ENCODE measurements around the gene ZNF771.
"Not testable (repeated sequence)": the region's sequence is repeated elsewhere in the genome, so short reads cannot be mapped to it uniquely, and the experiment has no call there.

ZNF771 gene

DNA sequence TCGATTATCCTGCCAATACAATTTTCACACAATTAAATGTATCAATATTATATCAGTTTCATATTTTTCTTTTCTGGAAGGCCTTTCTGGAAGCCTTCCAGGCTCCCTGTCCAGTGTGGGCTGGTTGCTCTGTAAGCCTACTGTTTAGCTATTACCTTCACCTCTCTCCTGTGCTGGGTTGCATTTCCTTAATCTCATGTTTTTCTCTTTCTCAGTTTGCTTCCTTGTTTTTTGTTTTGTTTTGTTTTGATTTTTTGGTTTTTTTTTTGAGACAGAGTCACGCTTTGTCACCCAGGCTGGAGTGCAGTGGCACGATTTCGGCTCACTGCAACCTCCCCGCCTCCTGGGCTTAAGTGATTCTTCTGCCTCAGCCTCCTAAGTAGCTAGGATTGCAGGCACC lies 31.4 kb downstream of the ZNF771 start:
- no peak for DNase-seq

DNA sequence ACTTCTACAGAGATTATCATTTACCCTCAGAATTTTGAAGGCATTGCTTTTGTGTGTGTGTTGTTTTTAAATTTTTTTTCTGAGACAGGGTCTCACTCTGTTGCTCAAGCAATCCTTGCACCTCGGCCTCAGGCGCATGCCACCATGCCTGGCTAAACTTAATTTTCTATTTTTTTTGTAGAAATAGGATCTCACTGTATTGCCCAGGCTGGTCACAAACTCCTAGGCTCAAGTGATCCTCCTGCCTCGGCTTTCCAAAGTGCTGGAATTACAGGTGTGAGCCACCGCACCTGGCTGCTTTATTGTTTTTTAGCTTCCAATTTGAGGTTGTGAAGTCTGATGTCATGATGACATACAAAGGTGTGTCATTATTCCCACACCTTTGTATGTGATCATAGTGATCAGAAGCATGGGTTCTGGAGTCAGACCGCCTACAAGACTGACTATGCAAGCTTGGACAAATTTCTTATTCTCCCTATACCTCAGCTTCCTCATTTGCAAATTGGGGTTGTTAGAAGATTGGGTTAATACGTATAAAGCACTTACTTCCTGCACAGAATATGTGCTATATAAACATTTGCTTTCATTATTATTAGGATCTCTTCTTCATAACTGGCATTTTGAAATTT lies 32.4 kb downstream of the ZNF771 start:
- DNase-seq = no peak

DNA sequence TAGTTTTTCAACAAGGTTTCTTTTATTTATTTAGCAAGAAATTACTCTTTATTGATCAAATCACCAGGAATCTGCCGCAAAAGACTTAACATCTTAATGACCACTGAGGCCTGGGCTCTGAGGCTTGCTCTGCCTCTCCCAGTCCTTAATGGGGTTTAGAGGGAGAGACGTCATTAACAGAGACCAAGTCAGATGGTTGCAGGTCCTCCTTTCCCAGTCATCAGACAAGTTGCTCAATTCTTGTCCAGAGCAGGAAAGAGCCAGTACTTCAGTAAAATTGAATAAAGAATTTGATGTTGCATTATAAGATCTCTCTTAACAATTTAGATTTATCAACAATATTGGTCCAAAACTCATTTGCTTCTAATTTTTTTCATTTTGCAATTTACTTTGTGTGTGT lies 36.2 kb downstream of the ZNF771 start:
- no peak for DNase-seq

DNA sequence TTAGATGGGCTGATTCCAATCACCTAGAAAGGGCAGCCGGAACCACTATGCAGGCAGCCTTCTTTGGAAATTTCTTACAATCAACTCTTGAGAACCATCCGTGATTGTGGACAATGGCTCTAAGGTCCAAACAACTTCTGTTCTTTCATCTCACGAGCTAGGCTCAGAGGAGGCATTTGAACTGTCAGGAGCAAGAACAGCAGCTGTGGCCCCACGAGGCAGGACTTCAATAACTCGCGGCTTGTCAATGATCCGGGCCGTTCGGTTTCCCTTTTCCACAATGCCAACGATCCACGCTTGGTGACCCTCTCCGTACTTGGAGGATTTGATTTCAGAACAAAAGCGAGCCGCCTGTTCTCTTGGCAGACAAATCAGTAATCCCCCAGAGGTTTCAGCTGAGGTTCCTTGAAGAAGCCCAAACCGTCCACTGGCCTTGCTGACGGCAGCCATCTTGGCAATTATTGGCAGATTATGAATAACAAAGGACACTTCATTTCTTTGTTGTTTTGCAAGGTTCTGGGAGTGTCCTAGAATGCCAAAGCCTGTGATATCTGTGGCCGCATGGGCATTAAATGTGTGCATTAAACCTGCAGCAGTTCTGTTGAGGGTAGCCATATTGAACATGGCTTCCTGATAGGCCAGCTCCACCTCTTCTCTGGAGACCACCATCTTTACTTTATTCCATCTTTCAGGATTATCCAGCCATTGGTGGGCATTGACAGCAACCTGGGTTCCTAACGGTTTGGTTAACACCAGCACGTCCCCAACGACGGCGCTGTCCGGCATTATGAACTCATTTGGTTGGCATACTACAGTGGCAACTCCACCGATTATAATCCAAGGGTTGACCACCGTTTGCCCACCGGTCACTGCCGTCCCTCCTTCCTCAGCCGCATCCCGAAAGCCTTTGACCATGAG lies 37.1 kb downstream of the ZNF771 start:
- DNase-seq = no peak

DNA sequence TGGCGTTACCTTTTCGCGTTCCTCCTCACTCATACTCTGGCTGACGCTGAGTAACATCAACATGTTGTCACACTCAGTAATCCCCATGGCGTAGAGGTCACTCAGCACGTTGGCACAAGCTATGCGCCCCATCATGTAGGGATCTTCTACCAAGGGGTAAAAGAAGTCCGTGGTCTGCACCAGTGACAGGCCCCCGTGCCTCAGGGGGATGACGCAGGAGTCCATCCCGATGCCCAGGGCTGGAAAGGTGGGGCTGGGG lies 37.7 kb downstream of the ZNF771 start:
- no peak for DNase-seq

DNA sequence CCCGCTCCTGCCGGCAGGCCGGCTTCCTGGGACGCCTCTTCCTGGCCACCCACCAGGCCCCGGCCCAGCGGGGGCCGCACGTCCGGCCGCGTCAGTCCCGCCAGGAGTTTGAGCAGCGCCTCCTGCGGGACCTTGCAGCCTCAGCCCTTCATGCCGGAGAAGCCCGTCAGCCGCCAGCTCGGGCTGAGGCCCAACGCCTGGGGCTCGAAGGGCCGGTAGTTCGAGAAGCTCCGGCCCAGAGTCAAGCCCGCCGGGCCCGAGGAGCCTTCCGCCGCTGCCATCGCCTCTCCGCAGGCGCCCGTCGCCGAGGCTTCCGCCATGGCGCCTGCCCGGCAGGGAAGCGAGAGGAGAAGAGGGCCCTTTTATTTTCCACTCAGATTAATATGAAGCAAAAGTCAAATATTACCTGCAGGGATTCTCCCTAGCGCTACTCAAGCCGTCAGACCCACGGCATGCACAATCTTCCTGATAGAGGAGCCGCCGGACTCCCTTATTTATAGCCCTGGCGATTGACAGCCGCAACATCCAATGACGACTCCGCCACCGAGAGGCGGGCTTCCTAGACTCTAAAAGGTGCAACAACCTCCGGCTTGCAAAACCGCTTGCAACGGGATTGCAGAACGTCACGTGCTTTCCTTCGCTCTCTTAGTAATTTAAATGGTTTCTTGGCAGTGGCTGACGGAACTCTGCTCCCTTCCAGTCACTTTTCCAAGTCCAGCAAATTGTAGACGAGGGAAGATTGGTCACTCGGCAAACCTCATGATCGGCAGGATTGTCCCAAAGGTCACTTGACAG lies 38.2 kb downstream of the ZNF771 start, which contains the start of gene SEPHS2:
Gene SEPHS2, minus strand, starts transcription at position 467 of the 795 bp plus-strand sequence. Its CDS starts 147 bp downstream, at position 320.
- DNase-seq = peak; percentile 94

DNA sequence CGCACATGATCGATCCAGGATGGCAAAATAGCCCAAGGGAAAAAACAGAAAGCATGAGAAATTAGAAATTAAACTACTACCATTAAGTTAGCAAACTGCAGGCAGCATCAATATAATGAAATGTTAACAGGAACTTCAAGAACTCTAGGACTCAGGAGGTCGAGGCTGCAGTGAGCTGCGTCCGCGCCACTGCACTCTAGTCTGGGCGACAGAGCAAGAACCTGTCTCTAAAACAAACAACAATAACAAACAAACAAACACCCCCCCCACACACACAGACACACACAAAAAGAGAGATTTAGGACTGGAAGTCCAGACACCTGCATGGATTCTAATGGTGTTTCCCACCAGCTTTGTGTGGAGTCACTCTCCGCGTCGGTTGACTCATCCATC lies 38.8 kb downstream of the ZNF771 start:
- DNase-seq = no peak

DNA sequence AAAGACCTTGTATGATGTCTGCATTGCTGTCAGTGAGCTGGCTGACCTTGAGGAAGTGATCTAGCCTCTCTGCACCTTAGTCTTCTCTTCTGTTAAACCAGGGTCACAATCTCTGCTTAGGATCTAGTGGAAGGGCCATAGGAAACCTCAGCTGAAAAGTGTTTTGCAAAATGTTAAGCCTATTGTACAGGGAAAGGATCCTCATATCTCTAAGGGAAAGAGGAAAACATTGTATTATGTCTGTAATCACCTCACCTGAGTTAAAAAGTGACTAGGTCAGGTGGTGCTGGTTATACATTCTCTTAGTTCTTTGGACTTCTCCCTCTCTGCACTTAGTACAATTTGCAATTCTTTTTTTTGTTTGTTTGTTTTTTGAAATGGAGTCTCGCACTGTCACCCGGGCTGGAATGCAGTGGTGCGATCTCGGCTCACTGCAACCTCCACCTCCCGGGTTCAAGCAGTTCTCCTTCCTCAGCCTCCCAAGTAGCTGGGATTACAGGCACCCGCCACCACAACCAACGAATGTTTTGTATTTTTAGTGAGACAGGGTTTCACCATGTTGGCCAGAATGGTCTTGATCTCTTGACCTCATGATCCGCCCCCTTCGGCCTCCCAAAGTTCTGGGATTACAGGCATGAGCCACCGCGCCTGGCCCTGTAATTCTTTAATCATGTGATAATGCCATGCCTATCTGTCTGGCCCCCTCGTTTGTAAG lies 40.3 kb downstream of the ZNF771 start:
- peak; percentile 3 for DNase-seq

DNA sequence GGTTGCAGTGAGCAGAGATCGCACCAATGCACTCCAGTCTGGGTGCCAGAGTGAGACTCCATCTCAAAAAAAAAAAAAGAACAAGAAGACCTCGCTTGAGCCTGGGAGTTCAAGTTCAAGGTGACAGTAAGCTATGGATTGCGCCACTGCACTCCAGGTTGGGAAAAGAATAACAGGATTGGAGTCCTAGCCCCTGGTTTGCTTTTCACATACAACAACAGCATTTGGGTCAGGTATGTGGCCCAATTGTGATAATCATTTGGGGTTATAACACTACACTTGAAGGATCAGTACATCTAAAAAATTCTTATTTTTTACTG lies 41.7 kb downstream of the ZNF771 start:
- DNase-seq = no peak

DNA sequence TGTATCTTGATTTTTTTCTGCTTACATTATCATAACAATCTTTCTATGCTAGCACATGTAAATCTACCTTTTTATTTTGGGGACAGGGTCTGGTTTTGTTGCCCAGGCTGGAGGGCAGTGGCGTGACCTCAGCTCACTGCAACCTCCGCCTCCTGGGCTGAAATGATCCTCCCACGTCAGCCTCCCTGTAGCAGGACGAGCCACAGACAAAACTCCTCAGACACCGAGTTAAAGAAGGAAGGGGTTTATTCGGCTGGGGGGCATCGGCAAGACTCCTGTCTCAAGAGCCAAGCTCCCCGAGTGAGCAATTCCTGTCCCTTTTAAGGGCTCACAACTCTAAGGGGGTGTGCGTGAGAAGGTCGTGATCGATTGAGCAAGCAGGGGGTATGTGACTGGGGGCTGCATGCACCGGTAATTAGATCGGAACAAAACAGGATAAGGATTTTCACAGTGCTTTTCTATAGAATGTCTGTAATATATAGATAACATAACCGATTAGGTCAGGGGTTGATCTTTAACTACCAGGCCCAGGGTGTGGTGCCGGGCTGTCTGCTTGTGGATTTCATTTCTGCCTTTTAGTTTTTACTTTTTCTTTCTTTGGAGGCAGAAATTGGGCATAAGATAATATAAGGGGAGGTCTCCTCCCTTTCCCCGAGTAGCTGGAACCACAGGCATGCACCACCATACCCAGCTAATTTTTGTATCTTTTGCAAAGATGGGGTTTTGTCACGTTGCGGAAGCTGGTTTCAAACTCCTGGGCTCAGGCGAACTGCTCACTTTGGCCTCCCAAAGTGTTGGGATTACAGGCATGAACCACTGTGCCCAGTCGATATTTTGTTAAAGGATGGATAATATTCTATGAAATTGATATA lies 45.5 kb downstream of the ZNF771 start:
- DNase-seq = not testable (repeated sequence)

DNA sequence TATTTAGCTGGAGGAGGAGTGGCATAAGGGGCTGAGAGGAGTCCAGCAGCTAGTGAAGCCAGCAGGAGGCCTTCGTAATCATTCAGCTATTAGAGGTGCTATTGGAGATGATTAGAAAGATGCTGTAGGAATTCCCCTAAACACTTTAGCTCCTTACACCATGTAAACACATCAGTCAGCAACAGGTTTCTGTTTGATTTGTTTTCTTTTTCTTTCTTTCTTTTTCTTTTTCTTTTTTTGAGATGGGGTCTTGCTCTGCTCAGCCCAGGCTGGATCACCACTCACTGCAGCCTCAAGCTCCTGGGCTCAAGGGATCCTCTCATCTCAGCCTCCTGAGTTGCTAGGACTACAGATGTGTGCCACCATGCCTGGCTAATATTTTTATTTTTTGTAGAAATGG lies 48.9 kb downstream of the ZNF771 start:
- no peak for DNase-seq

DNA sequence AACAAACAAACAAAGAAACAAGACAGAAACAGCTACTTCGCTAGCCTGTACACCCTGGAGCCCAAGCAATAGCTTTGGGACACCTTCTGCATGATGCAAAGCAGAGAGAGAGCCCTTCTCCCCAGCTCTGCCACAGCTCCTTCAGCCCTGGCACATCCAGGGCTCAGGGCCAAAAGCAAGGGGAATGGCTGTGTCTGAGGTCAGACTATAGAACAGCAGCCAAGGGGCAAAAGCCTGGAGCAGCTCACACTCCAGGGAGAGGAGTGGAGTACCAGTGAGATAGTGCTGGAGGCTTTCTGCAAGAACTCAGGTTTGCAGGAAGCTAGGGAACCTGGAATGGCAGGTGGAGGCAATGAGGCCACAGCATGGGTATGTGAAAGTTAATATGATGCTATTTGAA lies 49.9 kb downstream of the ZNF771 start:
- no peak for DNase-seq

DNA sequence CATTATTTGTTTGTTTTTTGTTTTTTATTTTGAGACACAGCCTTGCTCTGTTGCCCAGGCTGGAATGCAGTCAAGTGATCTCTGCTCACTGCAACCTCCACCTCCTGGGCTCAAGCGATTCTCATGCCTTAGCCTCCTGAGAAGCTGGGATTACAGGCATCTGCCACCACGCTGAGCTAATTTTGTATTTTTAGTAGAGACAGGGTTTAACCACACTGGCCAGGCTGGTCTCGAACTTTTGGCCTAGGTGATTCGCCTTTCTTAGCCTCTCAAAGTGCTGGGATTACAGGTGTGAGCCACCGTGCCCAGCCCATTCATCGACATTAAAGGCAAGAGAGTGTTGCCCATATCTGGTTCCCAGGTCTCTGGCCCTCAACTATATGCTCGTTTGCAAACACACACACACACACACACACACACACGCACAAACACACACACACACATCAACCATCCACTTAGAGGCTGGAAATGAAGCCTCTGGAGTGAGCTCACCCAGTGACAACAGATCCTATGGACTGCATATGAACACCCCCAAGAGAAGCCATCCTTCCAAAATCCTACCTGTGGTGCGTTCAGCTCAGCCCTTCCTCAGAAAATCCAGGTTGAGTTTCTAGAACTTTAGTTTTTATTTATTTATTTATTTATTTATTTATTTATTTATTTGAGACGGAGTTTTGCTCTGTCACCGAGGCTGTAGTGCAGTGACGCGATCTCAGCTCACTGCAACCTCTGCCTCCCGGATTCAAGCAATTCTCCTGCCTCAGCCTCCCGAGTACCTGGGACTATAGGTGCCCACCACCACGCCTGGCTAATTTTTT lies 50.5 kb downstream of the ZNF771 start:
- DNase-seq = no peak

DNA sequence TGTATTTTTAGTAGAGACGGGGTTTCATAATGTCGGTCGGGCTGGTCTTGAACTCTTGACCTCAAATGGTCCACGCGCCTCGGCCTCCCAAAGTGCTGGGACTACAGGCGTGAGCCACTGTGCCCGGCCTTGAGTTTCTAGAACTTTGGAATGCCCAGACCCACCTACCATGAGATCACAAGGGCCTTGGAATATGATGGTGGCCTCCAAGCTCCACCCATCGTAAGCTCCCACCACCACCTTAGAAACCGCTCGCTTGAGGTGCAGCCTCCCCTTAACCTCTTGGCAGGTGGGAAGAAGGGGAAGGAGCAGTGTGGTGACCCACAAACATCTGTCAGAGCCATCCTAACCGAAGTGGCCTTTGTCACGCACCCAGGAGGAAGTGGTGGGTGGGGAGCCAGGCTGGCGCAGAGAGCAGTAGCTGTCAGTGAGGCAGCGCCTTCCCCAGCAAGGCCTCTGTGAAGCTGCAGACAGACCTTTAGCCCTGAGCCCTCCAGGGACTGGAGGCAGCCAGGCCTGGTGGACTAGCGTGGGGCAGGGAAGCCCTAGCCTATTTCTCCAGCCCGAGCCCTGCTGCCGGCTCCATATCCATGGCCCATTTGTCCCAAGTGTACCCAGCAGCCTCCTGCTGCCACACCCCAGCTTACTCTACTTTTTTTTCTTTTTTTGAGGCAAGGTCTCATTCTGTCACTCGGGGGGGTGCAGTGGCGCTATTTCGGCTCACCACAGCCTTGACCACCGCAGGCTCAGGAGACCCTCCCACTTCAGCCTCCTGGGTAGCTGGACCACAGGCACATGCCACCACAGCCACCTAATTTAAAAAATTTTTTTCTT lies 51.4 kb downstream of the ZNF771 start:
- no peak for DNase-seq

DNA sequence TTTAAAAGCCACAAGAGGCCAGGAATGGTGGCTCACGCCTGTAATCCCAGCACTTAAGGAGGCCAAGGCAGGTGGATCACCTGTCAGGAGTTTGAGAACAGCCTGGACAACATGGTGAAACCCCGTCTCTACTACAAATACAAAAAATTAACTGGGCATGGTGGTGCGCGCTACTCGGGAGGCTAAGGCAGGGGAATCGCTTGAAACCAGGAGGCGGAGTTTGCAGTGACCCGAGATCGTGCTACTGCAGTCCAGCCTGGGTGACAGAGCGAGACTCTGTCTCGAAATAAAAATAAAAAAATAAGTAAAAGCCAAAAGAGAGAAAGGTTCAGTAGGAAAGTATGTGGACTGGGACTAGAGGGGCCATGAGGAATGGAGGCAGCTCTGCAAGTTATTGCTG lies 52.0 kb downstream of the ZNF771 start:
- DNase-seq = no peak

DNA sequence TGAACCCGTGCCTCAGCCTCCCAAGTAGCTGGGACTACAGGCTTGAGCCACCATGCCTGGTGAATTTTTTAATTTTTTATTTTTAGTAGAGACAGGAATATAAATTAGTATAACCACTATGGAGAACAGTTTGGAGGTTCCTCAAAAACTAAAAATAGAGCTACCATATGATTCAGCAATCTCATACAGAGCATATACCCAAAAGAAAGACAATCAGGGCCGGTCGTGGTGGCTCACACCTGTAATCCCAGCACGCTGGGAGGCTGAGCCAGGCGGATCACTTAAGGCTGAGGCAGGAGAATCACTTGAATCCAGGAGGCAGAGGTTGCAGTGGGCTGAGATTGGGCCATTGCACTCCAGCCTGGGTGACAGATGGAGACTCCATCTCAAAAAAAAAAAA lies 54.0 kb downstream of the ZNF771 start:
- not testable (repeated sequence) for DNase-seq

DNA sequence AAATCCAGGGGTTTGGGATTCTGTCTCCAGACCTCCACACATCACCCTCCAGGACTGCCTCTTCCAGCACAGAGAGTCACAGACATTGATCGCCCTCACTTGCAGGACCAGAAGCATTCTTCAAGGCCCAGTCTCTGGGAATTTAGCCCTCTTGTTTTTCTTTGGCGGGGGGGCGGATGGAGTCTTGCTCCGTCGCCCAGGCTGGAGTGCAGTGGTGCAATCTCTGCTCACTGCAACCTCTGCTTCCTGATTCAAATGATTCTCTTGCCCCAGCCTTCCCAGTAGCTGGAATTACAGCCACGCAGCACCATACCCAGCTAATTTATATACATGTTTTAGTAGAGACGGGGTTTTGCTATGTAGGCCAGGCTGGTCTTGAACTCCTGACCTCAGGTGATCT lies 56.7 kb downstream of the ZNF771 start:
- no peak for DNase-seq

All from kidney glomerular epithelial cell (primary cell).